Liver (tissue), 9 donors: Measurements from ENCODE around the gene SLC38A11. TPM values are rescaled to one million over a fixed set of nuclear protein-coding genes. Genes with fewer than 3 reads are reported as not detected.

Experiments used
- DNase-seq: peaks from one replicate; pipeline ENCODE4 v3.0.0-alpha.2; 2017; ENCODE audit warnings: low spot score
- H3K27ac ChIP-seq, 2 donors: one replicate each; pipeline ENCODE4 v1.7.0; 2013; ENCODE audit warnings: inconsistent platforms in 2 of 2, low read length in 2 of 2, control low read depth in 1 of 2, low read depth in 1 of 2, mild to moderate bottlenecking in 1 of 2
- H3K27me3 ChIP-seq, 4 donors: one replicate each; pipeline versions ENCODE4 v1.6.1 to v1.7.0; 2013; ENCODE audit warnings: low read length in 3 of 4, inconsistent platforms in 1 of 4, mild to moderate bottlenecking in 1 of 4, moderate library complexity in 1 of 4; ENCODE audit not compliant: control insufficient read depth in 4 of 4, insufficient read depth in 4 of 4
- H3K36me3 ChIP-seq, 4 donors: one replicate each; pipeline versions ENCODE4 v1.6.1 to v1.7.0; 2013; ENCODE audit warnings: low read length in 3 of 4, mild to moderate bottlenecking in 3 of 4, low read depth in 1 of 4, moderate library complexity in 1 of 4; ENCODE audit not compliant: control insufficient read depth in 4 of 4, insufficient read depth in 3 of 4
- H3K4me1 ChIP-seq, 4 donors: one replicate each; pipeline versions ENCODE4 v1.6.1 to v1.7.0; 2013; ENCODE audit warnings: low read length in 3 of 4, mild to moderate bottlenecking in 3 of 4, moderate library complexity in 1 of 4; ENCODE audit not compliant: control insufficient read depth in 4 of 4, insufficient read depth in 4 of 4
- H3K4me3 ChIP-seq, 3 donors: one replicate each; pipeline versions ENCODE4 v1.6.1 to v1.7.0; 2013; ENCODE audit warnings: low read length in 3 of 3, control low read depth in 1 of 3, low read depth in 1 of 3, mild to moderate bottlenecking in 1 of 3
- H3K9ac ChIP-seq, 2 donors: one replicate each; pipeline ENCODE4 v1.7.0; 2013; ENCODE audit warnings: low read length in 2 of 2, mild to moderate bottlenecking in 2 of 2, moderate library complexity in 2 of 2, control low read depth in 1 of 2, low read depth in 1 of 2
- H3K9me3 ChIP-seq, 4 donors: one replicate each; pipeline versions ENCODE4 v1.6.1 to v1.7.0; 2013; ENCODE audit warnings: low read length in 3 of 4; ENCODE audit not compliant: control insufficient read depth in 4 of 4
- ATF3 ChIP-seq: IDR thresholded peaks from 2 replicates; pipeline ENCODE4 v1.6.1; 2016; ENCODE audit warnings: antibody characterized with exemption
- CTCF ChIP-seq: fragments of 150-350 bp; IDR thresholded peaks from 2 replicates; pipeline ENCODE4 v1.5.1; 2017; ENCODE audit warnings: improper control_type of control experiment, low read depth, low read length; ENCODE audit not compliant: missing input control
- EGR1 ChIP-seq, 2 donors: IDR thresholded peaks; 2 replicates each; pipeline ENCODE4 v1.6.1; 2016 to 2018; ENCODE audit warnings: antibody characterized with exemption in 2 of 2, low read depth in 2 of 2
- FOXA1 ChIP-seq: IDR thresholded peaks from 2 replicates; pipeline ENCODE4 v1.6.1; 2016; ENCODE audit warnings: antibody characterized with exemption
- FOXA2 ChIP-seq: IDR thresholded peaks from 2 replicates; pipeline ENCODE4 v1.6.1; 2016; ENCODE audit warnings: antibody characterized with exemption
- GABPA ChIP-seq, 2 donors: IDR thresholded peaks in 1 of 2; conservative IDR thresholded peaks in 1 of 2; 2 replicates each; pipeline ENCODE4 v1.6.1; 2016; ENCODE audit warnings: antibody characterized with exemption in 2 of 2, mild to moderate bottlenecking in 1 of 2, moderate library complexity in 1 of 2
- HNF4A ChIP-seq, 2 donors: conservative IDR thresholded peaks; 2 replicates each; pipeline ENCODE4 v1.6.1; 2016; ENCODE audit warnings: antibody characterized with exemption in 2 of 2, mild to moderate bottlenecking in 2 of 2
- HNF4G ChIP-seq: IDR thresholded peaks from 2 replicates; pipeline ENCODE4 v1.6.1; 2016; ENCODE audit warnings: antibody characterized with exemption
- JUND ChIP-seq, 2 donors: IDR thresholded peaks; 2 replicates each; pipeline ENCODE4 v1.6.1; 2016; ENCODE audit warnings: antibody characterized with exemption in 2 of 2
- MAX ChIP-seq: IDR thresholded peaks from 2 replicates; pipeline ENCODE4 v1.6.1; 2016; ENCODE audit warnings: antibody characterized with exemption
- NR2F2 ChIP-seq: IDR thresholded peaks from 2 replicates; pipeline ENCODE4 v1.6.1; 2016; ENCODE audit warnings: antibody characterized with exemption
- RAD21 ChIP-seq, 2 donors: IDR thresholded peaks; 2 replicates each; pipeline ENCODE4 v1.6.1; 2016; ENCODE audit warnings: antibody characterized with exemption in 2 of 2, mild to moderate bottlenecking in 2 of 2
- REST ChIP-seq: IDR thresholded peaks from 2 replicates; pipeline ENCODE4 v1.6.1; 2016; ENCODE audit warnings: antibody characterized with exemption, mild to moderate bottlenecking
- RXRA ChIP-seq, 2 donors: IDR thresholded peaks; 2 replicates each; pipeline ENCODE4 v1.6.1; 2017 to 2018; ENCODE audit warnings: antibody characterized with exemption in 2 of 2, mild to moderate bottlenecking in 1 of 2
- SP1 ChIP-seq: IDR thresholded peaks from 2 replicates; pipeline ENCODE4 v1.6.1; 2018; ENCODE audit warnings: antibody characterized with exemption, mild to moderate bottlenecking
- TAF1 ChIP-seq: conservative IDR thresholded peaks from 2 replicates; pipeline ENCODE4 v1.6.1; 2016; ENCODE audit warnings: antibody characterized with exemption, mild to moderate bottlenecking
- YY1 ChIP-seq: IDR thresholded peaks from 2 replicates; pipeline ENCODE4 v1.6.1; 2016; ENCODE audit warnings: antibody characterized with exemption, mild to moderate bottlenecking
- ZBTB33 ChIP-seq: IDR thresholded peaks from 2 replicates; pipeline ENCODE4 v1.6.1; 2016; ENCODE audit warnings: antibody characterized with exemption
- WGBS: extraction: QIAGEN DNeasy Blood & Tissue Kit; methylation state at CpG from one replicate; pipeline ENCODE4 v1.1.7; 2013; 5-methylcytosine and 5-hydroxymethylcytosine counted together
- polyA plus RNA-seq, 2 donors: library from polyadenylated mRNA; stranded (reverse) in 1 of 2; unstranded in 1 of 2; fragments of 200-250 nt in 1 of 2; fragments of >200 nt in 1 of 2; fragmentation: Nextera tagmentation in 1 of 2; extraction: Ambion mirVana in 1 of 2; gene quantifications; one replicate each; pipeline versions ENCODE4 v1.2.1 to v1.2.3, GENCODE V29; 2013 to 2015
- total RNA-seq, 2 donors: library from RNA; depleted of rRNA; stranded (reverse); fragments of >200 nt; gene quantifications; one replicate each; pipeline ENCODE4 v1.2.3, GENCODE V29; 2014
- donor health status: healthy.
- donor health status: healthy.
- donor health status: healthy.
- donor health status: healthy.
- donor health status: healthy.

Gene SLC38A11
- total and polyA plus RNA-seq, 4 donors = 0.54 to 3.3 (median 2.3) TPM

DNA sequence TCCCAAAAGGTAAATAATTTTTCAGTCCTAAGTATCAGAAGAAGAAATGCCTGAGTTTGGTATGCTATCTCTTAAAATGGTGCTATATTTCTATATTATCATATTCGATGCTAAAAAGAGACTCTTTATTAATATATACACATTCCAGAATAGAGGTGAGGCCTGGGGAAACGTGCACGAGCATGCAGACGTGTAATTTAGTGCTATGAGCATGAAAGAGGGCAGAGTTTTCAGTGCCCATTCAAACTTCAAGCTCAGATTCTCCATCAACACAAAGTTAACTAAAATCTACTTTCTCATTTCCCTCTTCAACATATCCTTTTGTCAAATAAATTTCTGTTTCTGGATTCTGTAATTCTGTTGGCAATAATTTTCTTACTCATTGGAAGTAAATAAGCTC lies 108.0 kb downstream of the SLC38A11 start (continued):
- TF ChIP-seq CTCF (no peak), JUND (IDR thresholded peaks at IDR 0.05) (no peak), MAX (no peak), SP1 (no peak), FOXA1 (no peak)

- Histone ChIP-seq H3K4me1 (peaks cover 0 to 17% (median 14%) of the 10 kb centered on the region in 4 donors), H3K27ac (no peak overlapping the region), H3K9ac (no peak overlapping the region), H3K4me3 (no peak overlapping the region), H3K36me3 (no peaks in the 10 kb centered on the region), H3K9me3 (no peaks in the 10 kb centered on the region), H3K27me3 (no peaks in the 10 kb centered on the region)
- no peak for DNase-seq
- TF ChIP-seq HNF4G (no peak), TAF1 (no peak), REST (no peak), FOXA2 (no peak), RXRA (IDR thresholded peaks at IDR 0.05) (no peak), FOXA1 (no peak), GABPA (IDR thresholded peaks at IDR 0.05 in 1 of 2, conservative IDR thresholded peaks at IDR 0.05 in 1 of 2) (no peak), YY1 (no peak), CTCF (no peak), ATF3 (no peak), RAD21 (IDR thresholded peaks at IDR 0.05) (no peak), JUND (IDR thresholded peaks at IDR 0.05) (no peak), ZBTB33 (no peak), EGR1 (IDR thresholded peaks at IDR 0.05; ENCODE audit: low read depth in 2 of 2) (no peak), NR2F2 (no peak), HNF4A (conservative IDR thresholded peaks at IDR 0.05) (no peak), SP1 (no peak)
- WGBS = 96% methylated on average over 2 of the region's 2 CpGs
Measured at GRCh38 chr2:164846276-164846675, 109.0 kb downstream of the SLC38A11 start.
